HG03469 (cell line): ENCODE measurements around the gene PDZRN4.

Experiments
- ATAC-seq: cut with Tn5 transposase; IDR thresholded peaks from one replicate; pipeline ENCODE4 v1.9.1; 2021; ENCODE audit warnings: mild to moderate bottlenecking, moderate library complexity, moderate number of reproducible peaks; ENCODE audit not compliant: unreplicated experiment

Gene PDZRN4

DNA sequence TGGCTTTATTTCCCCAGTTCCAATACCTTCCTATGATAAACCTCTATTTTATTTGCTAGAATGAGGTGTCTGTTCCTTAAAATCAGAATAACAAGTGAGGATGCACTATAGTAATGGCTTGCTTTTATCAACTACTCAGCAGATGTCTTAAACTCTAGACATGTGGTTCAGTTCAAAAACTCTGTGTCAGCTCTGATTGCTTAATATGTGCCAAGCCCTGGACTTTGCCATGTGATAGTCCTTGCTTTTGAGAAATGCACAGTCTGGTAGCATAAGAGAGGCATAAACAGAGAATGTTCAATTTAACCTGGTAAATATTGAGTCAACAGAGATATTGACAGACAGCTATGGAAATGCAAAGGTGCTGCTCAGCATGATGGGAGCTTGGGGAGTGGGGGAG lies 254.8 kb downstream of the PDZRN4 start:
- no peak for ATAC-seq

DNA sequence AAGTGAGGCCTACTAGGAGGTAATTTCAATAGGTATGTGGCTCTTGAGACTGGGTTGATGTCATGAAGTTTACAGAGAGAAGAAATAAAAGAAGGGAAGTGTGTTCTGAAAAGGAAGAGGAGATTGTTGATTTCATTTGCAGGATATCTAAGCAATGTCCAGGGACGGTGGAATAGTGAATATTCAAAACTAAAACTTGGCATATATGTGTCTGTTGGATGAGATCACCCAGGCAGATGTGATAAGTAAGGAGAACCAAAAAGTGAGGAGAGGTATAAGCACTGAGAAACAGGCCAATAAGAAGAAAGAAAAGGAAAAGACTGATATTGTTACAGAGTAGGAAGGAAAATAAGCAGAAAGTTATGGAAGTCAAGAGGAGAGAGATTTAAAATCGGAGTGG lies 255.6 kb downstream of the PDZRN4 start:
- no peak for ATAC-seq

DNA sequence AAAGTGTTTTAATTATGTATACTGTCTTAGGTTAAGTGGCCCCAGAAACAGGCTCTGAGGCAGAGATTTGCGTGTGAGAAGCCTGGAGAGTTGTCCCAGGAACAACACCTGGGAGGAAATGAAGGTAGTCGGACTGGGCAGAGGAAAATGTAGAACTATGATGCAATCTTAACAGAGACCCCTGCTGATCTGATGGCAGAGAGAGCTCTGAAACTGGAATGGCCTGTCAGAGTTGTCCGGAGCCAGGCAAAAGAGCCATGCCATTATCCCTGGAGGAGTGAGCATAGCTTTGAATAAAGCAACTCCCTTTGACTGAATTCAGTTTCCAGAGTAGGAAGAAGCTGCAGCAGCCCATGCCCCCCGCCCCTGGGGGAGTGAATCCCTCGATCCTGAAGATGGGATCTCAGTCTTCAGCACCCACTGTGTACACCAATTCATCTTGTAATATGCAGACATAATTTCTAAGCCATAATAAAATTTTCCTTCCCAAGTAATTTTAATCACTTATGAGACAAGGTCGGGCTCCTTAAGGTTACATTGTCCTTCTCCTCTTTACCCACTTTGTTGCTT lies 264.8 kb downstream of the PDZRN4 start:
- ATAC-seq, result no peak

DNA sequence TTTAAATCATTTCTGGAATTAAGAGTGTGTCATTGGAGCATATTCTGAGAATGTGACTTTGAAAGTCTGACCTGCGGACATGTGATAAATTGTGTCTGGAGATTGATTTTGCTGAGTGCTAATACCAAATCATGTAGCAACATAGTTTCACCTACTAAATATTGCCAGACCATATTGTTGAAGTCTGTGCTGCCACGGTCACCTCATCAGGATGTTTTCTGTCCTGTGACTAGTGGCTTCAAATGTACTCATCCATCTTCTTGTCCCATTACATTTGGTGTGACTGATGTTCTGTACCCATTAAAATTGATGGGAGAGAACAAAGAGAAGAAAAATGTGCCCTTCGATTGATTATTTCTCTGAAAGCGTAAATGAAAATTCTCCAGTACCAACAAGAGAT lies 265.3 kb downstream of the PDZRN4 start:
- no peak for ATAC-seq

DNA sequence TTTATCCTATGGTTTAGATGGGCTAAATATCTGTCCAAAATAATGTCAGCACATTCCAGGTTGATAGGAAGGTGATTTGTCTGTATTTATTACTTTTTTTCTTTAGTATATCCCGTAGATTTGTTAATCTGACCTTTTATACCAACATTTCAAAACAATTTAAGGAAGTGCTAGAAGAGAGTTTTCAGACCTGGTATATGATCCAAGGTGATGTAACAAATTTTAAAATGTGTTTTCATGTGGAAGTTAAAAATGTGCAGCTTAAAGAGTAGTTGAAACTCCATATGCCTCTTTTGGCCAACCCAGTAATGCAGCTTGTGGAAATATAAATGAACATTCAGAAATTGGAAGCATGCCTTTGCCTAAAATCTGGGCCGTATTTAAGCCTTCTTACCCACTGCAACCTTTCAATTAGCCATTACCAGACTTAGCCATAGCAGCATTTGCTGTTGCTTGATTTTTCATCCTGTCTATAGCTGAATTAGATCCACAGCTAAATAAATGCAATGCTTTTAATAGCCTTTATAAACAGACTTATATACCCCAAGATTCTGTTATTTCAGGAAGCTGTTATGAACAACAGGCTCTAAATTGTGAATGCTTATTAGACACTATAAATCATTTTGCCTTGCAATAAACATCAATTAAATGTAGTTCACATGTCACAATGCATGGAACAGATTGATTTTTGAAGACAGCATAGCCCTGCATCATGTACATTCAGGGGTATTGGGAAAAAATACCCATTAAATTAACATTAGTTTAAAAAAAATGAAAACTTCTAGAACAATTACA lies 271.2 kb downstream of the PDZRN4 start:
- ATAC-seq, result no peak

DNA sequence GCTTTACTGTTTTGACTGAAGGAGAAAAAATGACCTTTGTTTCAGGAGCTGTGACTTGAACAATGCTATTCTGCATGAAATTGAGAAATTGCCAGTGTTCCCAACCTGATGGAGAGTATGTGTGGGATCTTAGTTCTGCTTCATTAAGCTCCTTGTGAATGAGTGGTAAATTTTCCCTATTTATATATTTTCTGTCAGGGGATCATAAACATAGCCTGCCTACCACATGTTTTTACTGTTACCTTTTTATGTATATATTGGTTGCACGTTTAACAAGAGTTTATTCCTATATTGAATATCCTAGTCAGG lies 271.7 kb downstream of the PDZRN4 start:
- no peak for ATAC-seq

DNA sequence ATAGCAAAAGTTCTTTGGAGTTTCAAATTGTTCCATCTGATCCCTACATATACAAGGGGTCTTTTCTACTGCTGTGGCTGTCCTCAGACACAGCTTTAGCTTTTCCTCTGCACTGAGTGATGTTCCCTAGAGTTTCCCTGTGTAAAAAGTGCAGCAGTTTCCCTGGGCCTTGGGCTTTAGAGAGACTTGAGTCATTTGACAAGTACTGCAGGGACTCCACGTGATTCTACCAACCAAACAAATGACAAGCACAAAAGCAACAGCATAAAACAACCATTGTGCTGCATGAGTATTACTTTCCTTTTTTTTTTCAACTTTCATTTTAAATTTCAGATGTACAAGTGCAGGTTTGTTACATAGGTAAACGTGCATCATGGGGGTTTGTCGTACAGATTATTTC lies 272.8 kb downstream of the PDZRN4 start:
- ATAC-seq, result no peak

DNA sequence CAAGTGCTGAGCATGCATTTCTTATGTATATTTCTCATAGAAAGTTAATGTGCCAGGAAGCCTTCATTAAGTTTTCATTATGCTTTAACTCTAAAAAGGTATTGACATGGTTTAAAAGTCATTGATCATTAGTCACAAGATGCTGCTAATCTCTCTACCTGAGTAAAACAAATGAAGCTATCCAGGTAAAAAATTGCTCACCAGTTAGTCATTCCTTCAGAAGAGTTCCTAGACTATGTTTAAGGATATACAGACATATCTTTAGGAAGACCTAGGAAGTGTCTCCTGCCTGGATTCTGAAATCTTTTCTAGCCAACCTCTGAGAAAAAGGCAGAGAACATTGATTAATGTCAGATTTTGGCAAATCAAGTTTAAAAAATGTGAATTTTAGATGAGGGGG lies 274.2 kb downstream of the PDZRN4 start:
- no peak for ATAC-seq

DNA sequence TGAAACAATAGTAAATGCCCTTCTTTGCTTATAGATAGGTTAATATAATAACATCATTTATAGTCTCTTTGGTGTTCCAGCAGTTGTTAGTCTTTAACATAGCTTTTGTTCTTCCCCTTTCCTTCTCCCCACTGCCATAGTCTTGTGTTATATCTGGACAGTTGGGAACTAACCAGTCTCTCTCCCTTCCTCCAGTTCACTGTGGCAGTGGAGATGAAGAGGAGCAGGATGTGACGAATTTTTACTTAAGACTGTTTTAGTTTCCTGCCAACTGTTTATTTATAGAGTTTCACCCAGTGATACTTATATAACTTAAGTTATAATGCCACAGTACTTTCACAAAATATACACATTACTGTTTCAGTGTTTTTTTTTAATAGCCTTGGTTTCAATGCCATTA lies 277.4 kb downstream of the PDZRN4 start:
- no peak for ATAC-seq

DNA sequence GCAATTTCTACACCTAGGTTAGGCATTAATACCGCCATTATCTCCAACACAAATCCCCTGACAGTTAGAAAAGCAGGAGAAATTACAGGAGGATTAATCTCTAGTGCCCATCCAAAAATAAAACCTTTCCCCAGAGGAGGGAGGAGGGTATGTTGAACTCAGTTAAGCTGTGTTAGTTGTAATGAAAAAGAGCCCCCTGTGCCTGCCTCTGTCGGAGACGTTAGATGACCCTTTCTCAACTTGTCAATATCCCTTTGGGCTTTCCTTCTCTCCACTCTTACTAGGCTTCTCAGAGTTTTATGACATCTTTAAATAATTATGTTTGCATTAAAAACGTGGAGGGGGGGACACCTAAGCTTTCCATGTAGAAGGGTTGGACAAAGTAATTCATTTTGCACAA lies 278.2 kb downstream of the PDZRN4 start:
- no peak for ATAC-seq

DNA sequence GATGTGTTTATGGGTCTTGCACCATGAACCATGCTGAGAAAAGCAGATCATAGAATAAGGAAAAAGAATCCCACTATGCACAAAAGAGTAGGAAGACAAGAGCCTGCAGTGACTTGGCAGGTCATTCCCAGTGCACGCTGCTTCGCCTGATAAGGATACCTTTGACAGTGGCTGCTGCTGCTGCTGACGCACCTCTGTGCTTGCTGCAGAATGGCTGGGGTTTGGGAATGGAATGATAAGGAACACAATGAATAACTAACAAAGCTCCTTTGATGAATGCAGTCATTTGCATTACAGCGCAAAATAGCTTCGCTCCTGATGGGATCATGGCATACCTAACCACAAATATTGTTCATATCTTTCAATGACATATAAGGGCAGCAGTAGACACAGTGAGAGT lies 278.7 kb downstream of the PDZRN4 start:
- no peak for ATAC-seq

DNA sequence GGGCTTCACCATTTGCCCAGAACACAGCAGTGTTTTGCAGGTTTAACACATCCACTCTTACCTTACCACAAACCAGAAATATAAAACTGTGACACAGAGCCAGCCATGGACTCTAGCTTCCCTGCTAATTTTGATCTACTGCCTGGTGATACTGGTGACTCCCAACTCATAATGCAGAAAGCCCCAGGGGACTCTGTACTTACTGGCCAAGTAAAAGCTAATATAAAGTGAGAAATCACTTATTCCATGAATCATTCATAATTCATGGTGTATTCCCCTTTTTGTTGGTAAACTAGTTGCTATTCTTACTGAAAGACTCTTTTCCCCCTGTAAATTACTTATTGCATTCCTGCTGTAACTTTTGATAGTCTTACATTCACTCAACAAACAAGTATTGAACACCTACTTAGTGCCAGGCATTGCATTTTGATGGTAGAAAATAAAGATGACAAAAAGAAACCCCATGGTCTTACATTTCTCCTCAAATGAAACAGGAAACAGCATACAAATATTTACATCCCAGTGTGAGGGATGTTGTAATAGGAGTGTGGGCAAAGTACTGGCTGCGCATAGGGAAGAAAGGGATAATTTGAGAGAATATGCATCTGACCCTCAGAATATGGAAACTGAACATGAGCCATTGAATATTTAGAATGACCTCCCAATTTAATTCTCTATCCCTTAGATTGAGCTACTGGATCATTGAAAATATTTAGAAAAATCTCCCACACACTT lies 279.6 kb downstream of the PDZRN4 start:
- no peak for ATAC-seq

DNA sequence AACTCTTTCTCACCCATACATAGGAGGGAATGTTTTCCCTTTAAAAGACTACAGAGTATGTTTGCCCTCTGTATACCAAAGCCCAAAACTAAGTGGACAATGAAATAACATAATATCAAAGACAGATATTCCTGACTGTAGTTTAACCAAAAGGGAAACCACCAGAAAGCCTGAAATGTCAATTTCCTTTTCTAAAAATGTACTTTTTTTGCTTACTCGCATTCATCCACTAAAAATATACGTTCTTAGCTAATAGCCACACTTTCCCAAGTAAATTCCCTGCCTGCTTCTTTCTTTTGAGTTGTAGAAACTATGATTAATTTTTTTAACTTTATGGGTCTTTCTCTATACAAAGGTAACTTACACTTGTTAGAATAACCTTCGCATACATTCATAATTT lies 280.2 kb downstream of the PDZRN4 start:
- ATAC-seq, result no peak

DNA sequence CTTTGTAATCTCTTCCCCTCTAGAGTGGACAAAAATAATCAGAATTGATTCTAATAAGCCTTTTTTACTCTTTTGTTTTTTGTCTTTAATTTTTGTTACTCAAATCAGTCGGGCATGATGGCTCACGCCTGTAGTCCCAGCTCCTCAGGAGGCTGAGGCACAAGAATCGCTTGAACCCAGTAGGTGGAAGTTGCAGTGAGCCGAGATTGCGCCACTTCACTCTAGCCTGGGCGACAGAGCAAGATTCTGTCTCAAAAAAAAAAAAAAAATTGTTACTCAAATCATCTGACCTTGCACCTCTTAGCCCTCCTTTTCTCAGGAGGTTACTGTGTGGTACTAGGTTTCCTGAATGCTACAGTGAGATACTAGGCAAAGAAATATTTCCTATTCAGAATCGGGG lies 280.6 kb downstream of the PDZRN4 start:
- ATAC-seq, result no peak

DNA sequence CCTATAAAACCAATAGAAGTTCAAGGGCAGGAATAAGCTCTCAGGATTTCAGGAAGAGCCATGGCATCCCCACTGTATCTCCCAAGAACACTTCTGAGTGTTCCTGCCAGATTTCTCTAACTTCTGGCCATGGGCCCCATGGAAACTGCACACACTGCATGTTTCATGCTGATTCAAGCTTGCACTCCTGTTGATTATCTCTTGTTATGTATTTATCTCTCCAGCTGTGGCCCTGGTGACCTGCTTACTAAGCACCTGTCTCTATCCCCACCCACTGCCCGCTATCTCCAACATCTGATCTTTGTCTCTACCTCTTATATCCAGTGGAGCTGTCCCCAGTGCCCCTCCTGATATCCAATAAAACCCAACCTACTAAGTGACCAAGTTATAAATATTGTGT lies 285.3 kb downstream of the PDZRN4 start:
- no peak for ATAC-seq

DNA sequence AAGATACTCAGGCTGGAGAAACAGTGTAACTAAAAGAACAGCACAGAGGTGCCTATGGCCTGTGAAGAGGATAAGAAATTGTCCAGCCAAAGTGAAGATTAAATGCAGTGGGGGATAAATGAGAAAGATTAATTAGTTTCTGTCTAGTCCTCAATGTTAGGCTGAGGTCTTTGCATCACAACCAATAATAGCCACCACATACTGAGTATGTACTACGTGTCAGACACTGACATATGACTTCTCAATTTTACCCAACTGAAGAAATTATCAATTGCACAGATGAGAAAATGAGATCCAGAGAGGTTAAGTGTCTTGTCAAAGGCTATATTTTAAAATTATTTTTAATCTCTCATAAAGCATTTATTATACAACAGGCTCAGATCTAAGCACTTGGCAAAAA lies 285.9 kb downstream of the PDZRN4 start:
- no peak for ATAC-seq

DNA sequence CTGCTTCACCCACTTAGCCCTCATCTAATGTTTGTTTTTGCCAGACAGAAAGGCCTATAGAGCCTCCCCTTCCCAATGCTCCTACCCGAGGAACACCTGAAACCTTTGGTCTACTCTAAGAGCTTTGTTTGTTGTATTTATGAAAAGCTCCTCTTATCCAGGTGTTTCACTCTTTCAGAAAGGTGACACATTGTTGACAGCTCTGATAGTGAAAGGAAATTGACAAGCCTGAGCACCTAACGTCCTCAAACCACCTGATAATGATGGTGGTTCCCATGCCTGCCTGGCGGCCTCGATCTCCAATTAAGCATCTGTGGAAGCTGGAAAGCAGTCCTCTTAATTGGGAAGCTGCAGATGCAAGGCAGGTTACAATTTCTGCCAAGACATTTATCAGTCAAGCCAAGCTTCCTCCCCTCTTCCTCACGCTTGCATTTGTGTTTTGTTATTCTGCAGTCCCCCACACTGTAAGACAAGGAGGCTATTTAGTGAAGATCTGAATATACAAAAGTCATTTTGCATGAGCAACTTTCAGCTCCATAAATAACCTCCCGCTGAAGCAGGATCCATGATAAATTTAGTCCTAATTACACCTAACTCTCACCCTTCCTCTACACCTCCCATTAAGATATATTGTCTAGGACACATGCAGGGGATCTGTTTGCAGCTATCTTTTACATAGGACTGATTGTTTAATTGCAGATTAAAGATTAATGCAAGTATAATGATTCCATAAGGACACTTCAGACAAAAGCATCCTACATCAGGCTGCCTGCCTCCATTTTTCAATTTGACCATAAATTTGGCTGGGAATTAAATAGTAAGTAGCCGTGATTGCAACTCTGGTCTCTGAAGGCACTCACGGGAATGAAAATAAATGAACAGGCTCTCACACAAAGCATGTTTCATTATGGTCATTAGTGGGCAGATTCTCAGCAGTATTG lies 288.6 kb downstream of the PDZRN4 start:
- ATAC-seq, result no peak

DNA sequence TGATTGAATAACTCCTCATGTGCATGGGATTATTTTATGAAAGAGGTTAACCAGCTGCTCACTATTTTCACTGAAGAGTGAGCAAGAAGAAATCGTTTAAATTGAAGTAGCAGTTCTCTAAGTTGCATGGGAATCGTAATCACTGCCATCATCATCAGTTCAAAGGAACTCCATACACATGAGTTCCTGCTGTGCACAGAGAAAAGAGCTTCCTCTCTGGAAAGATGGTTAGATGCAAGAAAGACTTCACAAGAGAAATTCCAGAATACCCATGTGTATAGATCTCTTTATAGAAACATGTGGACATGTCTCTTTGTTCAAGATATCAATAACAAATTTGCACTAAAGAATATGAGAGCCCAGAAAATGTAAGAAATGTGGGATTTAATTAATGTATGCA lies 291.3 kb downstream of the PDZRN4 start:
- ATAC-seq, result no peak

DNA sequence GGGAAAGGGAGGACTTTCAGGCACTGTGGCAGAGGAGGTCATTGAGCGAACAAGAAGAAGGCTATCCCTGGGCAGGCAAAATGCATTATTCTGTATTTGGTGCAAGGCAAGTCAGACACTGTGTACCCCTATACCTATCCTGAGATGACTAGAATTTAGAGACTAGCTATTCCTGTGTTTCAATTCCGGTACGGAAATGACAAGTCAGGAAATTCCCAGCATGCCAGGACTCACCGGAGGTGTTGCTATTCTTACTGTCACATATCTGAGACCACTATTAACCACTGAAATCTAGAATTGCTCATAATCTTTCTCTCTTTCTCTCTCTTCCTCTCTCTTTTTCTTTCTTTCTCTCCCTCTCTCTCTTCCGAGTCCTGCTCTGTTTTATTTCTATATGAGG lies 297.1 kb downstream of the PDZRN4 start:
- ATAC-seq, result peak; percentile 68

DNA sequence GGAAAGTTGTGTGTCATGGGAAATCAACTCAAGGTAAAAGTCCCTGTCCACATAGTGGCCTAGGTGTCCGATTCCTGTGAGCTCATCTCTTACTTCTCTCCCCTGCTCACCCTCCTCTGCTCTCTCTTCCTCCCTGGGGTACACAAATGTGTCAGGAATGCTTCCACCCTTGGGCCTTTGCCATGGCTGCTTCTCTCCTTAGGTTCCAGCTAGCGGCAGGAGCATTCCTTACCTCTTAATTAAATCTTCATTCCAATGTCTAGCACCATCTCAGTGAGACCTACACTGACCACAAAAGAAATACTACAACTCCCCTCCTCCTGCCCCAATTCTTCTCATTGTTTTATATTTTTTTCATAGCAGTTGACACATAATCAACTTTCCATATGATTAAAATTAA lies 298.6 kb downstream of the PDZRN4 start:
- ATAC-seq, result no peak

DNA sequence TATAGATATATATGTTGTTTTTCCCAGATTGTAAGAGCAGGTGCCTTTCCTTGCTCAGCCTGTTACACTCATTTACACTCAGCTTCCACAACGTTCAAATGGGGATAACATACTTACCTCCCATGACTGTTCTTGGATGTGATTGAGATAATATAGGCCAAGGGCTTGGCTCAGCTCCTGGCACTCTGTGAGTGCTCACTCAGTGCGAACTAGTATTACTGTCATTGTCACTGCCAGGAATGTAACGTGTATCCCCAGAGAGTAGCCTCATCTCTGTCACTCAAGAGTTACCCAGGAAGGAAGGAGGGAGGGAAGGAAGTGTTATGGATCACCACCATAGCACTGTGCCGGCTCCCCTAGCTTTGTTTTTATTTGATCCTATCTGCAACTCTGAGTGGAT lies 307.9 kb downstream of the PDZRN4 start:
- ATAC-seq, result no peak
